Hepatocyte (in vitro differentiated cells): ENCODE results near the gene PDZRN4. TPM values are rescaled to one million over a fixed set of nuclear protein-coding genes. Genes with fewer than 3 reads are reported as not detected.

ENCODE experiments used
- DNase-seq: peaks from one replicate; pipeline ENCODE4 v3.0.0-alpha.2; 2016; ENCODE audit warnings: low spot score
- H2AFZ ChIP-seq: fragments of 200-600 bp; sonication (generic); 2 replicates; pipeline ENCODE4 v1.6.0; 2016; ENCODE audit warnings: antibody characterized with exemption, mild to moderate bottlenecking
- H3K27ac ChIP-seq: fragments of 200-600 bp; sonication (generic); 2 replicates; pipeline ENCODE4 v1.5.1; 2016; ENCODE audit warnings: mild to moderate bottlenecking
- H3K27me3 ChIP-seq: fragments of 200-600 bp; sonication (generic); 2 replicates; pipeline ENCODE4 v1.6.1; 2016
- H3K36me3 ChIP-seq: fragments of 200-600 bp; sonication (generic); replicated peaks from 2 replicates; pipeline ENCODE4 v1.5.1; 2016; ENCODE audit warnings: low read depth; ENCODE audit not compliant: insufficient read depth
- H3K4me1 ChIP-seq: fragments of 200-600 bp; sonication (generic); 2 replicates; pipeline ENCODE4 v1.5.1; 2016; ENCODE audit warnings: mild to moderate bottlenecking, moderate library complexity; ENCODE audit not compliant: insufficient read depth
- H3K4me2 ChIP-seq: fragments of 200-600 bp; sonication (generic); 2 replicates; pipeline ENCODE4 v1.6.0; 2016
- H3K4me3 ChIP-seq: fragments of 200-600 bp; sonication (generic); 2 replicates; pipeline ENCODE4 v1.5.1; 2016; ENCODE audit warnings: mild to moderate bottlenecking
- H3K79me2 ChIP-seq: fragments of 200-600 bp; sonication (generic); 2 replicates; pipeline ENCODE4 v1.6.0; 2017; ENCODE audit warnings: mild to moderate bottlenecking
- H3K9me2 ChIP-seq: fragments of 200-600 bp; sonication (generic); replicated peaks from 2 replicates; pipeline ENCODE4 v1.6.0; 2017; ENCODE audit warnings: mild to moderate bottlenecking; ENCODE audit not compliant: insufficient read depth
- H3K9me3 ChIP-seq: fragments of 200-600 bp; sonication (generic); 2 replicates; pipeline ENCODE4 v1.5.1; 2016; ENCODE audit warnings: low read depth, mild to moderate bottlenecking
- H4K20me1 ChIP-seq: fragments of 200-600 bp; sonication (generic); 2 replicates; pipeline ENCODE4 v1.6.0; 2016; ENCODE audit warnings: mild to moderate bottlenecking; ENCODE audit not compliant: insufficient read depth, poor library complexity, severe bottlenecking
- CTCF ChIP-seq: fragments of 200-600 bp; sonication (generic); IDR thresholded peaks from 2 replicates; pipeline ENCODE4 v1.5.1; 2016; ENCODE audit warnings: antibody characterized with exemption, mild to moderate bottlenecking; ENCODE audit not compliant: poor library complexity
- EZH2 ChIP-seq: fragments of 200-600 bp; sonication (generic); IDR thresholded peaks from 2 replicates; pipeline ENCODE4 v1.6.1; 2016; ENCODE audit warnings: antibody characterized with exemption, mild to moderate bottlenecking, borderline replicate concordance
- EZH2phosphoT487 ChIP-seq: fragments of 200-600 bp; sonication (generic); IDR thresholded peaks from one replicate; pipeline ENCODE4 v1.6.1; 2018; ENCODE audit warnings: antibody characterized with exemption, mild to moderate bottlenecking, low read depth, moderate library complexity; ENCODE audit not compliant: unreplicated experiment, severe bottlenecking
- WGBS: methylation state at CpG from one replicate; pipeline ENCODE4 v1.1.6; 2016; ENCODE audit warnings: low lambda C conversion rate; ENCODE audit errors: missing lambda C conversion rate; 5-methylcytosine and 5-hydroxymethylcytosine counted together
- polyA plus RNA-seq: library from polyadenylated mRNA; unstranded; fragments of >200 nt; fragmentation: Nextera tagmentation; extraction: Ambion mirVana; gene quantifications from 2 replicates; pipeline ENCODE4 v1.2.1, GENCODE V29; 2016
- total RNA-seq: library from RNA; depleted of rRNA; stranded (reverse); fragments of >200 nt; gene quantifications from 2 replicates; pipeline ENCODE4 v1.2.3, GENCODE V29; 2014

The PDZRN4 gene
- total and polyA plus RNA-seq, 2 experiments from 2014 or later: 2.2 to 2.3 TPM

GRCh38 chr12:41515953-41516352 lies 327.8 kb downstream of the PDZRN4 start:
- no peaks in the 10 kb centered on the region for H3K36me3 ChIP-seq
- H3K9me3 ChIP-seq: no peaks in the 10 kb centered on the region
- H2AFZ ChIP-seq: no peak overlapping the region
- H3K79me2 ChIP-seq: no peaks in the 10 kb centered on the region
- no peaks in the 10 kb centered on the region for H4K20me1 ChIP-seq
- no peaks in the 10 kb centered on the region for H3K27me3 ChIP-seq
- no peak overlapping the region for H3K4me3 ChIP-seq
- no peak overlapping the region for H3K4me2 ChIP-seq
- no peaks in the 10 kb centered on the region for H3K9me2 ChIP-seq
- H3K27ac ChIP-seq: no peak overlapping the region
- WGBS: 58% methylated on average over 3 of the region's 3 CpGs
- TF ChIP-seq CTCF: no peak
- TF ChIP-seq EZH2phosphoT487: no peak
- no peak for TF ChIP-seq EZH2
- H3K4me1 ChIP-seq: peaks cover under 1% of the 10 kb centered on the region
- DNase-seq: no peak

- H3K9me2 ChIP-seq: no peaks in the 10 kb centered on the region
- no peak overlapping the region for H3K4me2 ChIP-seq
- H3K36me3 ChIP-seq: no peaks in the 10 kb centered on the region
- TF ChIP-seq EZH2 (no peak), EZH2phosphoT487 (no peak), CTCF (no peak)
- peaks cover 15% of the 10 kb centered on the region for H3K4me1 ChIP-seq
- 84% methylated on average over 3 of the region's 3 CpGs for WGBS
- H3K9me3 ChIP-seq: no peaks in the 10 kb centered on the region
- no peak overlapping the region for H3K27ac ChIP-seq
- DNase-seq: no peak
- no peaks in the 10 kb centered on the region for H3K27me3 ChIP-seq
- no peak overlapping the region for H3K4me3 ChIP-seq
- H3K79me2 ChIP-seq: no peaks in the 10 kb centered on the region
- no peak overlapping the region for H2AFZ ChIP-seq
- no peaks in the 10 kb centered on the region for H4K20me1 ChIP-seq
These were observed 332.7 kb downstream of the PDZRN4 start for GRCh38 chr12:41520869-41521268.

GRCh38 chr12:41521872-41522379 lies 333.8 kb downstream of the PDZRN4 start:
- Histone ChIP-seq H3K4me1 (peaks cover 15% of the 10 kb centered on the region), H3K27me3 (no peaks in the 10 kb centered on the region), H3K36me3 (no peaks in the 10 kb centered on the region), H2AFZ (no peak overlapping the region), H3K27ac (peak overlapping the region; percentile 26), H3K9me3 (no peaks in the 10 kb centered on the region), H4K20me1 (no peaks in the 10 kb centered on the region), H3K4me3 (no peak overlapping the region), H3K4me2 (peak overlapping the region; percentile 45), H3K9me2 (no peaks in the 10 kb centered on the region), H3K79me2 (no peaks in the 10 kb centered on the region)
- WGBS: 0% methylated on average over 1 of the region's 1 CpG
- TF ChIP-seq EZH2phosphoT487: peak; percentile 91
- TF ChIP-seq EZH2: no peak
- DNase-seq: peak; percentile 60

- H3K27ac ChIP-seq: no peak overlapping the region
- WGBS: 76% methylated on average over 2 of the region's 2 CpGs
- no peaks in the 10 kb centered on the region for H4K20me1 ChIP-seq
- no peaks in the 10 kb centered on the region for H3K27me3 ChIP-seq
- H3K79me2 ChIP-seq: no peaks in the 10 kb centered on the region
- no peak overlapping the region for H3K4me2 ChIP-seq
- H2AFZ ChIP-seq: no peak overlapping the region
- TF ChIP-seq CTCF: no peak
- no peak for TF ChIP-seq EZH2phosphoT487
- no peak for TF ChIP-seq EZH2
- H3K4me3 ChIP-seq: no peak overlapping the region
- H3K4me1 ChIP-seq: peaks cover 8% of the 10 kb centered on the region
- H3K9me3 ChIP-seq: no peaks in the 10 kb centered on the region
- H3K36me3 ChIP-seq: no peaks in the 10 kb centered on the region
- no peaks in the 10 kb centered on the region for H3K9me2 ChIP-seq
- no peak for DNase-seq
These were observed 338.9 kb downstream of the PDZRN4 start for GRCh38 chr12:41527062-41527461.
